Raji (cell line): ENCODE results near the gene PRIM2.

Experiments used
- POLR2A ChIP-seq: IDR thresholded peaks from 2 replicates; pipeline ENCODE4 v1.6.1; 2011; ENCODE audit warnings: low read depth, low read length, control low read depth; ENCODE audit not compliant: insufficient read depth

PRIM2 gene

GRCh38 chr6:57317060-57317943, at the start of gene PRIM2:
Gene PRIM2 (plus strand): TSS chr6:57317630. CDS start chr6:57318446, 816 bp downstream.
- TF ChIP-seq POLR2A = peak; percentile 90

GRCh38 chr6:57268294-57268640, 49.2 kb upstream of the PRIM2 start:
- TF ChIP-seq POLR2A = no peak

GRCh38 chr6:57275384-57275783, 42.0 kb upstream of the PRIM2 start:
- TF ChIP-seq POLR2A = no peak

- no peak for TF ChIP-seq POLR2A
These were observed 40.5 kb upstream of the PRIM2 start for GRCh38 chr6:57276946-57277345.

- no peak for TF ChIP-seq POLR2A
These were observed 38.9 kb upstream of the PRIM2 start for GRCh38 chr6:57278570-57278969.

GRCh38 chr6:57279013-57279412, 38.4 kb upstream of the PRIM2 start:
- TF ChIP-seq POLR2A = no peak

GRCh38 chr6:57283106-57283505, 34.3 kb upstream of the PRIM2 start:
- TF ChIP-seq POLR2A = no peak

- TF ChIP-seq POLR2A = no peak
These were observed 33.4 kb upstream of the PRIM2 start for GRCh38 chr6:57283911-57284455.

GRCh38 chr6:57294862-57295445, 22.5 kb upstream of the PRIM2 start:
- no peak for TF ChIP-seq POLR2A

GRCh38 chr6:57297505-57297904, 19.9 kb upstream of the PRIM2 start:
- TF ChIP-seq POLR2A = no peak

GRCh38 chr6:57298741-57299140, 18.7 kb upstream of the PRIM2 start:
- TF ChIP-seq POLR2A = no peak

- TF ChIP-seq POLR2A = no peak
These were observed 15.7 kb upstream of the PRIM2 start for GRCh38 chr6:57301757-57302156.

- no peak for TF ChIP-seq POLR2A
These were observed 15.0 kb upstream of the PRIM2 start for GRCh38 chr6:57302477-57302876.

- no peak for TF ChIP-seq POLR2A
These were observed 13.3 kb upstream of the PRIM2 start for GRCh38 chr6:57303931-57304681.

- no peak for TF ChIP-seq POLR2A
These were observed 12.3 kb upstream of the PRIM2 start for GRCh38 chr6:57305107-57305506.
